Stimulated activated CD4-positive, alpha-beta T cell treated with anti-CD3 and anti-CD28 coated beads, Interleukin-1b, Interleukin-23, amount 100 ng/mL, for 48 hours (primary cell): ENCODE results near the gene METTL1.

Source experiments
- DNase-seq: peaks from one replicate; pipeline ENCODE4 v3.0.0-alpha.2; 2020

The METTL1 gene

GRCh38 chr12:57766464-57767304 is 5.2 kb downstream of the METTL1 start, which contains the start of gene CYP27B1:
Gene CYP27B1, minus strand, starts transcription at chr12:57767078. Its CDS starts 37 bp downstream, at chr12:57767041.
- no peak for DNase-seq

- DNase-seq: peak; percentile 17
These were observed 6.0 kb downstream of the METTL1 start for GRCh38 chr12:57765698-57766463.

DNA sequence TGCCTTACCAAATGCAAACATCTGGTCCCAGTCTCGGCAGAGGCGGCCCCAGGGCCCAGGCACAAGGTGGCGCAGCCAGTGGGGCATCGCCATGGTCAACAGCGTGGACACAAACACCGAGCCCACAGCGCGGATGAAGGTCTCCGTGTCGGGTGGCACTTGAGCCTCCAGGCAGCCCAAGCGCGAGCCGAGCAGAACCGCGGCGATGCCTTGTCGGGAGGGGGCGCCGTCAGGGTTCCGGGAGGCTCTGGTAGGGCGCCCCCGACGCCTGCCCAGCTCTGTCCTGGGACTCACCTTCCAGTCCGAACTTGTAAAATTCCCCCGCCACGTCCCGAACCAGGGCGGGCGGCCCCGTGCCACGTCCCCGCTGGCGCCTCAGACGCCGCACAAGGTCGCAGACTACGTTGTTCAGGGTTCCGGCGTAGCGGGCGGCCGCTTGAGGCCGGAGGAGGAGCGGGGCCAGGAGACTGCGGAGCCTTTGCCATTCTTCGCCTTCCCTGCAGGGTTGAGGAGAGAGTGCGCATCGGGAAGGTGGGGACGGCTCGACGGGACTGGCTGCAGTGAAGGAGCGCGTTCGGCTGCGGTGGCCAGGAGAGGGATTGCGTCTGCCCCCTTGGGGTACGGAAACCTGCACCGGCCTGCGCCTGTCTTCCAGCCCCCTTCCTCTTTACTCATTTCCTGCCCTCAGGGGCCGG is 6.8 kb downstream of the METTL1 start:
- peak; percentile 68 for DNase-seq

DNA sequence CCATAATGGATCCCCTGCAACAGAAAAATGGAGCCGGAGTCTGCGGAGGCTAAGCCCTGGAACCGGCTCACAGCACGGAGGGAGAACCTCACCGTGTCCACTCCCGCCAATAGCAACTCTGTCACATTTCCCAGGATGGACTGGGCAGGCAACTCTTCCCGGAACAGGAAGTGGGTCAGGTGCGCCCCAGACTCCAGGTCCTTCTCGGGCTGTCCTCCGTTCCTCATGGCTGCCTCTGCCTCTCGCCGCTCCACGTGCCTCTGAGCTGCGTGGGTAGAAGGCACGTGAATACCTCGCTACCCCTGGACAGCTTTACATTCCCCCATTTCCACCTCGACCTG is 7.3 kb downstream of the METTL1 start:
- DNase-seq: peak; percentile 49

DNA sequence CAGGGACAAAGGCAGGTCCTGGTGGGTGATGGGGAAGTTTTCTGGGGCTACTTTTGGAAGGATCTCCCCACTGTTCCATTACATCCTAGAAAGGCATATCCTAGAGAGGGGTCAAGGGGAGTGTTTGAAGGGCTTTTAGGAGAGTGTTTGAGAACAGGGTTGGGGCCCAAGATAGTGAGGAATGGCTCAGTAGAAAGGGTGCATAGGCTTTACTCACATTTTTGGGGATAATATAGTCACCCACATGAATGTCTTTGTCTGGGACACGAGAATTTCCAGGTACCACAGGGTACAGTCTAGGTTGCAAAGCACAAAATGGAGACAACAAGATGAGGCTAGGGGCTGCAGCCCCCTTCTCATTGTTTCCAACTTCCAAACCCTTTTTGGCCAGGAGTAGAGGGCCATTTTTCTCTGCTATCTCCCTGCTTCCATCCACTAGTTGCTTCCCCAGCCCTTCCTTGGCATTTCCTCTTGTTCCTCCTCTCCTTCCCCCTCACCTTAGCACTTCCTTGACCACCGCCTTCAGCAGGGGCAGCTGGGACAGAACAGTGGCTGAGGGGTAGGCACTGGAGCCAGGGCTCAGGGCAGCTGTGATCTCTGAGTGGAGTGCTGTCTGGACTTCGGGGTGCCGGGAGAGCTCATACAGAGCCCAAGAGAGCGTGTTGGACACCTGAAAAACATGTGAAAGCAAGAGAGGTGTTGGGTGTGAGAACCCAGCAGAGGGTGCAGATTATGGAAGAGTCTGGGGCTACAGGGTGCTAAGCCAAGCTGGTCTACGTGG is 7.8 kb downstream of the METTL1 start:
- no peak for DNase-seq

DNA sequence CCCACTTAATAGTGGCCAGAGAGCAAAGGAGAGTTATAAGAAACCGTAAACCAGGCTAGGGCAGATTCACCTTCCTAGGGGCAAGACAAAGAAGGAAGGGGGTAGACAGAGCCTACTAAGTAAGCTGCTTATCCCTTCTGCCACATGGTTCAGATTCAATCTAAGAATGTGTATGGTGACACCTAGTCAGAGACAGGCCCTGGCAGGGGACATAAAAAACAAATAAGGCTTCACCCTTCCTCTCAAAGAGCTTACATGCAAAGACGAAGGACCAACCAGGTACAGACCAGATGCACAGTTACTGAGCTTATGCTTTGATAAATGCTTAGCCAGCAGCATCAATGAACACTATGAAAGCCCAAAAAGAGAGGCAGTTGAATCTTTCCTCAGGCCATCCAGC is 9.4 kb downstream of the METTL1 start:
- no peak for DNase-seq

GRCh38 chr12:57761391-57761998 is 10.4 kb downstream of the METTL1 start:
- no peak for DNase-seq

- no peak for DNase-seq
These were observed 11.4 kb downstream of the METTL1 start for GRCh38 chr12:57760347-57760982.

DNA sequence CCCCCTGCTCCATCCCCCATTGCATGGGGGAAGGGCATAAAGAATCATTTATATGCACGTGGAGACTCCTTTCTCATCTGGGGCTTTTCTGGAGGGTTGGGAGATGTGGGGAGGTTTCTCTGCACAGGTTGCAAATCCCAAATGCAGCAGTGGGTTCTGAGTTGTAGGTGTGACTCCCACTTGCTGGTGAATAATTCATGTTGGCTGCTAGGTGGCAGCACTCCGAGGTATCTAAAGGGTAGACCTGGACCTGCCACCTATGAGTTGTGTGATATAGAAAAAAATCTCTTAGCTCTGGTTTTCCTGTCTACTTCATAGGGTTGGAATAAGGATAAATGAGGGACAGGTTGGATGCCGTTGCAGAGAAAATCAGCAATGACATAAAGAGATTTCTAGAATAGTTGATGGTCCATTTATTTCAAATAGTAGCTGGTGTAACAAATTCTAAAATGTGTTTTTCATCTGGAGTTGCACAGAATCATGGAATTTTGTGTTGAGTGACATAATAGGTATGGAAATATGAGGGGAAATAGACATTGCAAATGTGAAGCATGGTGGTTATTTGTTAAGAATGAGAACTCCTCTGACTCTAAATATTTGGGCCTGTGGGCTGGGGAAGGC is 12.4 kb downstream of the METTL1 start:
- DNase-seq: no peak

DNA sequence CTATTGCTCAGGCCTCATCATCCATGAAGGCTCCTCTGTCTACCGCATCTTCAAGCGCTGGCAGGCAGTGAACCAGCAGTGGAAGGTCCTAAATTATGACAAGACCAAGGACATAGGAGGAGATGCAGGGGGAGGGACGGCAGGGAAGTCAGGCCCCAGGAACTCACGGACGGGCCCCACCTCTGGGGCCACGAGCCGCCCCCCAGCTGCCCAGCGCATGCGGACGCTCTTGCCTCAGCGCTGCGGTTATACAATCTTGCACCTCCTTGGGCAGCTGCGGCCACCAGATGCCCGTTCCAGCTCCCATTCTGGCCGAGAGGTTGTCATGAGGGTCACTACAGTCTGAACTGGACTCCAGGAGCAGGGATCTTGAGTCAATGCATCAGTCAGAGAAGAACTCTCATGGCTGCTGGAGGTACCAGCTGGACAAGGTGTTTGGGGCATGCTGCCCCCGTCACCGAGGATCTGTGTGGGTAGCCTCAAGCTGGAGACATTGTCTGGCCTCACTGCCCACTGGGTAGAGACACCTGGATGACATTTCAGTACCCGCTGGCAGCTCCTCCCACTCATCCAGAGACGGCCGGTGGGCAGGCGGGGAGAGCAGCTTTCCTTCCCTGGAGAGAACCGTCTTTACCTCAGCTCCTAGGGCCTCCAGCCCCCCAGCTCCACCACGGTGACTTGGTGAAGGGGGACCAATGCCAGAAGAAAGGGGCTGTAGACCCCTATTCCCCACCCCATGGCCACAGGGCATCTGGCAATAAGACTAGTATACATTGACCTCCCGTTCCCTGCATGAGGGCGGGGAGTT is 13.1 kb downstream of the METTL1 start:
- DNase-seq: no peak

DNA sequence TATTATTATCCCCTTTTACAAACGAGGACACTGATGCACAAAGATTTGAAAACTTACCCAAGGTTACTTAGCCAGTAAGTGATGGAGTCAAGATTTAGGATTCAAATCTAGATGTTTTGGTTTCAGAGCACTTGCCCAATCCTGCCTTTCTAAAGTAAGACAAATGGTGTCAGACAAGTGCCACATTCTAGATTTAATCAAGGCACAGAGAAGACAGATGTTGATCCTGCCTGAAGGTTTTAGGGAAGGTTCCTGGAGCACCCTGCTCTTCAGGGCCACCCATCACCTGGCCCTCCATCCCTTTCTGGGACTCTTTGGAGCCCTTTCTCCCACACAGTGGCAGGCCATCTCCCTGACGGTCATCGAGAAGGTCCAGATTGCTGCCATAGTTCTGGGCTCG is 14.1 kb downstream of the METTL1 start:
- DNase-seq: no peak

DNA sequence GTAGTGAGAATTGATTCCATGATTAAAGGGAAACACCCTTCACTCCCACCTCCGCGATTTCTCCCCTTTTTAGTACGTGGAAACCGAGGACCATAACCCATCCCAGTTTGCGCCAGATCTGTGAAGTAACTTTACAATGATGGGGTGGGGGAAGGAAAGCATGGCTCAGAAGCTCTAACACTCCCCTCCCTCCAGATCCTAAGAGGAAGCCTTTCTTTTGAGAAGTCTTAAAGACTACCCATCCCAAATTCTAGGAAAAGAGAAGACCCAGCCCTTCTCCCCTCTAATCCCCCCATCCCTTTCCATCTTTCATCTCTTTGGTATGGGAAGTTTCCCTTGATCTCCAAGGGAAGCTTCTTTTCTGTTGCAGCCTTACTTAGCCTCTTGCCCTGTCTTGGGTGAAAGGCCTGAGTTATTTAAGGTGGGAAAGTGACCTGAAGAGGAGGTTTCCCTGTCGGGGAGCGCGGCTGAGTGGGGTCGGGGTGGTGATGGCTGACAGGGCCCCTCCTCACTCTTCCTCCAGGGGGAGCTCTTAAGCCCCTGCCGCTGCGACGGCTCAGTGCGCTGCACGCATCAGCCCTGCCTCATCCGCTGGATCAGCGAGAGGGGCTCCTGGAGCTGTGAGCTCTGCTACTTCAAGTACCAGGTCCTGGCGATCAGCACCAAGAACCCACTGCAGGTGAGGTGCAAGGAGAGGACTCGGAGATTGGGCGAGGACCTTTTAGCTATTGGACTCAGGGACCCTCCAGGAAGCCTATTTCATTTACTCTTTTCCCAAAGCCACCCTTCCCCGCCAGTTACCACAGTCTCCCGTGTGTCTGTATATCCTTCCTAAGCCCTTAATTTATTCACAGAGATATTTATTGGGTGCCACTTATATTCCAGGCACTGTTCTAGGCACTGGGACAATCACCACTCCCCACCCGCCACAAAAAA is 15.2 kb downstream of the METTL1 start:
- DNase-seq: peak; percentile 73

- DNase-seq: no peak
These were observed 16.2 kb downstream of the METTL1 start for GRCh38 chr12:57755454-57756372.

GRCh38 chr12:57755194-57755453 is 16.8 kb downstream of the METTL1 start:
- no peak for DNase-seq

- DNase-seq: peak; percentile 87
These were observed 17.3 kb downstream of the METTL1 start, which contains the start of gene MARCHF9 for GRCh38 chr12:57754411-57755193. Gene MARCHF9, plus strand, starts transcription at chr12:57755103. Its CDS starts 426 bp downstream, at chr12:57755529.

- DNase-seq: no peak
These were observed 18.1 kb downstream of the METTL1 start for GRCh38 chr12:57753756-57754337.

DNA sequence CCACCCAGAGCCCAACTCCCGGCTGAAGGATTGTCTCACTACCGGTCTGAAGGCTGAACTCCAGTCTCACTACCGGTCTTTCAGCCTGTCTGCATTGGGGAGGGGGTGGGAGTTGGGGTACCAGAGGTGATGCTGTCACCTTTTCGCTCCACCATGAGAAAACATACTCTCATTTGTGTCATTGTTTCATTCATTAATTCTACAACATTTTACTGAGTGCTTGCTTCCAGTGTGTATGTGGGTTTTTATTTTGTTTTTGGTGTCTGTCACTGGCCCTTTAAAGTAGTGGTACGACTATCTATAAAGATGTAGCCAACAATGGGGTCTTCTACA is 19.3 kb downstream of the METTL1 start:
- DNase-seq: no peak
